ENCODE measurements around the gene PDCD5.
"Not testable (repeated sequence)": the region's sequence is repeated elsewhere in the genome, so short reads cannot be mapped to it uniquely, and the experiment has no call there.

The PDCD5 gene

GRCh38 chr19:32580901-32581704 is at the start of gene PDCD5:
Gene PDCD5 (plus strand): TSS chr19:32581190. CDS start chr19:32581262, 72 bp downstream.
- DNase-seq (ENCODE audit: low read depth in 2 of 2): peak; percentile 95 to 96

GRCh38 chr19:32532233-32532632 is 48.8 kb upstream of the PDCD5 start:
- DNase-seq (ENCODE audit: low read depth in 2 of 2): no peak

DNA sequence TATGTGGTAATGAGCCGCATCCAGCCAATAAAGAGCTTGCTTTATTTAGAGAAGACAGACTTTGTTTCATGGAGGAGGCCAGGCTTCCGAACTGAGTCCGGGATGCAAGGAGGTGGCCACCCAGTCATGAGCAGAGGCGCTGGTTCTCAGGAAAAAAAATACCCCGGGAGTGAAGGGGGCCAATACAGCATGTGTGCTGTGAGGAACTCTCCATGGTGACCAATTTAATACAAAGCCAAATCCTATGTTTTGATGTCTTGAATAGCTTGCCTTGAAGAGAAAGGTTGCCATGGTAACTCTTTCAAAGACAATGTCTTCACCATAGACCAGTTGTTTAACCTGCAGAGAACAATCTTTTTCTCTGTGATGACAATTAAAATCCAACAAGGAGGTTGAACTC is 43.4 kb upstream of the PDCD5 start:
- no peak for DNase-seq (ENCODE audit: low read depth in 2 of 2)

DNA sequence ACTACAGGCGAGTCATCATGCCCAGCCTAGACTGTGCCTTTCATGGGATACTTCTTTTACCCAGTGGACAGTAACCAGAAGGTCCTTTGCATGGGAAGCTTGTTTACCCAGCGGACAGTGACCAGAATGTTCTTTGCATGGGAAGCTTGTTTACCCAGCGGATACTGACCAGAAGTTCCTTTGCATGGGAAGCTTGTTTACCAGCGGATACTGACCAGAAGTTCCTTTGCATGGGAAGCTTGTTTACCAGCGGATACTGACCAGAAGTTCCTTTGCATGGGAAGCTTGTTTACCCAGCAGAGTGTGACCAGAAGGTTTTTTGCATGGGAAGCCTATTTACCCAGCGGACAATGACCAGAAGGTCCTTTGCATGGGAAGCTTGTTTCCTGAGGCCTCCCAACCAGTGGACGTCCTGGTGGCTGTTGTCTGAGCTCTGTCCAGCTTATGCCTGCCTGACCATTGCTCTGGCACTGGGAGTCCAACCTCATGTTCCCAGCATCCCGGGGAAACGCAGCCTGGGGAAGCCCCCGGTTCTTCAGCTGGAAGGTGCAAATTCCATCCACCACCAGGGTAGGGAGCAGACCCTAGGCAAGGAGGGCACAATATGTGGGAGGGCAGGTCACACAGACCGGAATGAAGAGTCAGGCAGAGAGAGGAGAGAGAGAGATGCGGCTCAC is 41.6 kb upstream of the PDCD5 start:
- DNase-seq (ENCODE audit: low read depth in 2 of 2): no peak

DNA sequence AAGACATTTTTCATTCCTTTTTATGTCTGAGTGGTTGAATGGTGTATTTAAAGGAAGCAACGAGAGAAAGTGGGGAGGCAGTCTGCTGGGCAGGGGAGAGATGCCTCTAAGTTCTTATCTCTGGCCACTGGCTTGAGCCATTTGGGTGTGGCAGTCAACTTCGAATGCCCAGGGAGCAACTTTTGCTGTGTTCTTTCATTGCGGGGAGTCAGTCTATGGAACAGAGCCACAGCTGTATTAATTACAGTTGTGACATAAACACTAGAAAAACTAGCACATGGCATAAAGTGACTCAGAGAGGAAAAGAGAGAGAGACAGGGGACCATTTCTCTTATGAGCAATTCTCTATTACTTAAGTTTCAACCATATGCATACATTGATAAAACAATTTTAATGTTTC is 40.4 kb upstream of the PDCD5 start:
- no peak for DNase-seq (ENCODE audit: low read depth in 2 of 2)

GRCh38 chr19:32541376-32541775 is 39.6 kb upstream of the PDCD5 start:
- DNase-seq (ENCODE audit: low read depth in 2 of 2): not testable (repeated sequence)

DNA sequence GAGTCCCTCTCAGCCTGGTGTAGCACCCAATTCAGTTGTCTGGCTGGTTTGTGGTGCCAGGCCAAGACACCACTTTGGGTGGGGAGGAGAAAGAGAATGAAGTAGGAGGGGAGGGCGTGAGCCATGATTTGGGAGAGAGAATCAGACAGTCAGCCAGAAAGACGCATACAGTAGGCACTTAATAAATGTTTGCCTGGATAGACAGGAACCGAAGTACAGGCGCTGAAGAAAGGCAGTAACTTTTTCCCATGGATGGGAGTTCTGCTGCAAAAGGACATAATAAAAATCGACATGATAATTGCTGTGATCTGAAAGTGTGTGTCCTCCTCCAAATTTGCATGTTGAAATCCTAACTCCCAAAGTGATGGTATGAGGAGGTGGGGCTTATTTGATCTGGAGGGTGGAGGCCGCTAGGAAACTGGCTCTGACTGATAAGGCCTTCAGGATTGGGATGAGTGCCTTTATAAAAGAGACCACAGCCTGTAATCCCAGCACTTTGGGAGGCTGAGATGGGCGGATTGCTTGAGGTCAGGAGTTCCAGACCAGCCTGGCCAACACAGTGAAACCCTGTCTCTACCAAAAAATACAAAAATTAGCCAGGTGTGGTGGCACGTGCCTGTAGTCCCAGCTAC is 38.4 kb upstream of the PDCD5 start:
- DNase-seq (ENCODE audit: low read depth in 2 of 2): no peak

GRCh38 chr19:32543115-32543900 is 37.7 kb upstream of the PDCD5 start:
- no peak for DNase-seq (ENCODE audit: low read depth in 2 of 2)

- no peak for DNase-seq (ENCODE audit: low read depth in 2 of 2)
Measured at GRCh38 chr19:32544917-32545316, 36.1 kb upstream of the PDCD5 start.

DNA sequence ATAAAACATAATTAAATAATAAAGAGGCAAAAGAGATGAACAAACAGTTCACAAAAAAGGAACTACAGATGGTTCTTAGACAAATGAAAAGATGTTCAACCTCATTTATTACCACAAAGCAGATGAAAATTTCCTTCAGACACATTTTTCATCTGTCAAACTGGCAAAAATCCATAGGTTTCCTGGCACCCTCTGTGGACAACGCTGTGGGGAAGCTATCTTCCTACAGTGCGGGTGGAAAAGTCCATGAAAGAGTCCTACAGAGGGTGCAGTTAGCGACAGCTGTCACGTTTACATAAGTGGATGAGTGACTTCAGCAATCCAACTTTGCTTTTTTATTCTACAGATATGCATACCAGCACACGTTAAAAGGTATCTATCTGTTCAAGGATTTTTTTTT is 30.3 kb upstream of the PDCD5 start:
- DNase-seq (ENCODE audit: low read depth in 2 of 2): no peak

DNA sequence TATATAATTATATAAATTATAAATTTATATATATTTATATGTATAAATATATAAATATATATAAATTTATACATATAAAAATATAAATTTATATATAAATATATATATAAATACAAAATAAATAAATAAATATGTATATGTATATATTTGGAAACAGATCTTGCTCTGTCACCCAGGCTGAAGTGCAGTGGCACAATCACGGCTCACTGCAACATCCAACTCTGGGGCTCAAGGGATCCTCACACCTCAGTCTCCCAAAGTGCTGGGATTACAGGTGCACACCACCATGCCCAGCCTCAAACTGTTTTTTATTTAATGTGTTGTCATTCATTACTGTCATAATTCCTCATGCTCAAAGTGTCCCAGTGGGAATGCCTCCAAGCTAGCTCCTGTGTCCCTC is 25.2 kb upstream of the PDCD5 start:
- DNase-seq (ENCODE audit: low read depth in 2 of 2): no peak

DNA sequence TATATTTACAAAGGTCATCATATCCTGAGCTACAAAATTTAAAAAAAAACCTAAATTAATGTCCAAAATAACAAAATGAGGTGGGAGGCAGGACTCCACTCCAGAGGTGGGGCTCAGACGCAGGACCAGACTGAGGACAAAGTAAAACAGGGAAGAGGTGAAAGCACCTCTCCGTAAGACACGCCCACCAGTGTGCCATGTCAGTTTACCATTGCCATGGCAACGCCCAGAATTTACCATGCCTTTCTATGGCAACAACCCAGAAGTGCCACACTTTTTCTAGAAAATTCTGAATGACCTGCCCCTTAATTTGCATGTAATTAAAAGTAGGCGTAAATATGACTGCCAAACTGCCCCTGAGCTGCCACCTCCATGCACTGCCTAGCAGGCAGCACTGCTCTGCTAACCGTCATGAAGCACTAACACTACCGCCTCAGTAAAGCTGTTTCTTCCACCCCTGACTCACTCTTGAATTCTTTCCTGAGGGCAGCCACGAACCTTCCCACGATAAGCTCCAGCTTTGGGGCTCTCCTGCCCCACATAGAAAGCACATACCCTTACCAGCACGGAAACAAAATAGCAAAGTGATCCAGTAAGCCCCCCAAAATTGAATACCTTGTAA is 22.3 kb upstream of the PDCD5 start:
- no peak for DNase-seq (ENCODE audit: low read depth in 2 of 2)

DNA sequence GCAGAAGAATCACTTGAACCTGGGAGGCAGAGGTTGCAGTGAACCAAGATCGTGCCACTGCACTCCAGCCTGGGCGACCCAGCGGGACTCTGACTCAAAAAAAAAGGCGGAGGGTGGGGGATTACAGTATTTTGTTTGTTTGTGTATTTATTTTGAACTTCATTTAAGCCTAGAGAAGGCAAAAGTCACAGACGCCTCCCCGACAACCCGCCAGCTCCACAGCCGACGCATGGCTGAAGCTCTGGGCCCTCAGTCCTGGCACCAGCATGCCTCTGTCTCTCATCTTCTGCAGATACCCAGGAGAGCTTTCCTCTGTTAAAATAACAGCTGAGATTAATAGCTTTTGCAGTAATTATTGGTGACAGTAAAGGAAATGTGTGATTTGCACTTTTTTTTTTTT is 17.2 kb upstream of the PDCD5 start:
- no peak for DNase-seq (ENCODE audit: low read depth in 2 of 2)

DNA sequence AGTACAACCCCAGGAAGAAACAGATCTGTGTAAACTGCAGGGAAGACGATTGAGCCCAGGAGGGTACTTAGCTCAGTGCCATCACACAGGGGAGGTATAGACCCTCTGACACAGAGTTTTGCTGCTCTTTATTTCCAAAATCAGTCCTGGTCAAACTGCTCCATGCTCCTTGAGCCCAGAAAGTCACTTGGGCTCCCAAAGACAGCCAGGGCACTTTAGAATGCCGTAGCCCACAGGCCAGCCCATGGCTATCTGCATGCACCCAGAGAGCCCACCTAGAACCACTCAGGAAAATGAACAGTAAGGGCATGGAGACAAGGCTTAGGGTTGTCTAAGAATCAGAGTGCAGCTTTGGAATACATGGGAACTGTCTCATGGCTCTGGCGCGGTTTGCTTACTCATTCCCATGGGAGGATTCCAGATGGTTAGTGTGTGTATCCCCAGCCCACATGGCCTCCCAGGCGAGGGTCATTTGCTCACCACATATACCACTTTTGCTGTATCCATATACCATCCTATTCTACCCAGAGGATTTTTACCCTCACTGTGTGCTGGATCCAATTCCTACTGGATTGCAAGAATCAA is 14.7 kb upstream of the PDCD5 start:
- no peak for DNase-seq (ENCODE audit: low read depth in 2 of 2)

DNA sequence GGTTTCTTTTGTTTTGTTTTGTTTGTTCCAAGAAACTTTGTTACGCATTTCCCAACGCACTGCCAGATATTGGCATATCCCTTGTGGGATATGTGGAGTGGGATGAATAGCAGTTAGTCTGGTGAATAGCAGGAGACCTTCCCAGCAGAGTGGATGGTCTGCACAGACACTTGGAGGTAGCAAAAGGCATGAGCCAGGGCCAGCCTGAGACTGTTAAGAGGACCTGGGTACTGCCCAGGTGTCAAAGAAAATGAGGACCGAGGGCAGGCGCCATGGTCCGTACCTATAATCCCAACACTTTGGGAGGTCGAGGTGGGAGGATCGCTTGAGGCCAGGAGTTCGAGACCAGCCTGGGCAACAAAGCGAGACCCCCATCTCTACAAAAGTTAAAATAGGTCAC is 13.5 kb upstream of the PDCD5 start:
- no peak for DNase-seq (ENCODE audit: low read depth in 2 of 2)

DNA sequence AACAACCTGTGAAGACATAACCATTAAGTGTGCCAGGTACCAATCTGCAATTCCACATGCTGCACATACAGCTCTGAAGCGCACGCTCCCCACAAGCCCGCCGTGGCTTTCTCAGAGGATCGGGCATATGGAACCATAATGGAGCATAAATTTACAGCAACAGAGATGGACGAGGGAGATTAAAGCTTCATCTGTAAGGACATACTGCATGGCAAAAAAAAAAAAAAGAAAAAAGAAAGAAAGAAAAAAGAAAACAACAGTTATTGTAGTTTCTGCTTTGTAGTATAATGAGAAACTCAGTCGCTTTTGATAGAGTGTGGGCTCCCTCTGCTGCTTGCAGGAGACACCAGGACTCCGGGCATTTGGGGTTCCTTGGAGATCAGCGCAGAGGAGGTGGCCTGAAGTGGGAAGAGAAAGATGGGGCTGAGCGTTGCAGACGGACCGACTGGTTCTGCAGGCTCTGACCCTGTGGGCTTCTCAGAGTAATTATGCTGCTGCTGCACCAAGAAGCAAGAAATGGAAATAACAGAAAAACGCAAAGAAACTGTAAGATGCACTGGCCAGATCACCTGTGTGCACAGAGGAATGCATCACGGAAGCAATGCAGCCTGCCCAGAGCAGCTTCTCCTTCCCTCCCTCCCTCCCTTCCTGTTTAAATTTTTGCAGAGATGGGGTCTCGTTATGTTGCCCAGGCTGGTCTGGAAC is 10.8 kb upstream of the PDCD5 start:
- peak; percentile 20 to 21 for DNase-seq (ENCODE audit: low read depth in 2 of 2)

GRCh38 chr19:32571471-32572075 is 9.4 kb upstream of the PDCD5 start:
- not testable (repeated sequence) for DNase-seq (ENCODE audit: low read depth in 2 of 2)

- DNase-seq (ENCODE audit: low read depth in 2 of 2): not testable (repeated sequence)
Measured at GRCh38 chr19:32572700-32573491, 8.1 kb upstream of the PDCD5 start.

GRCh38 chr19:32573492-32573794 is 7.5 kb upstream of the PDCD5 start:
- no peak for DNase-seq (ENCODE audit: low read depth in 2 of 2)

DNA sequence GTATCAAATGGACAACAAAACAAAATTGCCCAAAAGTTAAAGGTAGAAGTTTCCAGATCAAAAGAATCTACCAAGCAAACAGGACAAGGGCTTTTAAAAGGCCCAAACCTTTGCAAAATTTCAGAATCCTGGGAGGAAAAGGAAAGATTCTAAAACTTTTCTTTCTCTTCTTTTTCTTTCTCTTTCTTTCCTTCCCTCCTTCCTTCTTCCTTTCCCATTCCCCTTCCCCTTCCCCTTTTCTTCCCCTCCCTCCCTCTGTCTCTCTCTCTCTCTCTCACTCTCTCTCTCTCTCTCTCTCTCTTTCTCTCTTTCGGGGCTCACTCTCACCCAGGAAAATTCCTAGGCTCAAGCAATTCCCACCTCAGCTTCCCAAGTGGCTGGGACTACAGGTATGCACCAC is 4.2 kb upstream of the PDCD5 start:
- DNase-seq (ENCODE audit: low read depth in 2 of 2): no peak
